OCI-LY3 (cell line): ENCODE data around the gene PRR30.

Source experiments
- H2AFZ ChIP-seq: fragments of 200-600, 300-600 bp; shearing (Covaris generic); 2 replicates; pipeline ENCODE4 v1.6.0; 2014; ENCODE audit warnings: antibody characterized with exemption, low read depth, low read length
- H3K27ac ChIP-seq: fragments of 200-600, 300-600 bp; sonication (generic); 2 replicates; pipeline ENCODE4 v1.5.1; 2014; ENCODE audit warnings: mild to moderate bottlenecking, low read length, moderate library complexity, mixed read lengths
- H3K27me3 ChIP-seq: fragments of 200-600, 300-600 bp; sonication (generic); 2 replicates; pipeline ENCODE4 v1.6.1; 2014; ENCODE audit warnings: low read depth, low read length, mixed read lengths
- H3K36me3 ChIP-seq: fragments of 200-600, 300-600 bp; sonication (generic); replicated peaks from 2 replicates; pipeline ENCODE3; 2014; ENCODE audit warnings: low read depth, low read length, mixed read lengths
- H3K4me1 ChIP-seq: fragments of 300-600, 200-600 bp; sonication (generic); 2 replicates; pipeline ENCODE4 v1.6.1; 2014; ENCODE audit warnings: low read length, mixed read lengths
- H3K4me2 ChIP-seq: fragments of 200-600, 300-600 bp; sonication (generic); 2 replicates; pipeline ENCODE4 v1.6.1; 2014; ENCODE audit warnings: low read length, mixed read lengths
- H3K4me3 ChIP-seq: fragments of 300-600, 200-600 bp; sonication (generic); 2 replicates; pipeline ENCODE4 v1.5.1; 2014; ENCODE audit warnings: antibody characterized with exemption, mild to moderate bottlenecking, low read length, moderate library complexity
- H3K79me2 ChIP-seq: fragments of 300-600, 200-600 bp; shearing (Covaris generic); 2 replicates; pipeline ENCODE4 v1.6.1; 2014; ENCODE audit warnings: mild to moderate bottlenecking, low read length, mixed read lengths
- H3K9ac ChIP-seq: fragments of 300-600, 200-600 bp; shearing (Covaris generic); 2 replicates; pipeline ENCODE4 v1.6.0; 2014; ENCODE audit warnings: mild to moderate bottlenecking, low read length, moderate library complexity
- H3K9me3 ChIP-seq: fragments of 200-600, 300-600 bp; shearing (Covaris generic); 2 replicates; pipeline ENCODE4 v1.6.1; 2014; ENCODE audit warnings: low read length, mixed read lengths; ENCODE audit not compliant: insufficient read depth
- H4K20me1 ChIP-seq: fragments of 200-600, 300-600 bp; sonication (generic); 2 replicates; pipeline ENCODE4 v1.6.1; 2016; ENCODE audit warnings: low read length, mixed read lengths; ENCODE audit not compliant: insufficient read depth
- CTCF ChIP-seq: fragments of 200-600, 300-600 bp; sonication (generic); IDR thresholded peaks from 2 replicates; pipeline ENCODE4 v1.5.1; 2014; ENCODE audit warnings: antibody characterized with exemption, low read length, low read depth
- EZH2phosphoT487 ChIP-seq: fragments of 200-600 bp; shearing (Covaris generic); IDR thresholded peaks from 2 replicates; pipeline ENCODE4 v1.6.1; 2018; ENCODE audit warnings: antibody characterized with exemption, mixed run types, low read depth

Gene PRR30

GRCh38 chr2:27109083-27109482 is 30.1 kb downstream of the PRR30 start:
- no peak overlapping the region for H3K27ac ChIP-seq
- H3K4me2 ChIP-seq, result no peak overlapping the region
- no peaks in the 10 kb centered on the region for H3K36me3 ChIP-seq
- TF ChIP-seq CTCF (no peak), EZH2phosphoT487 (no peak)
- no peak overlapping the region for H3K4me3 ChIP-seq
- no peak overlapping the region for H2AFZ ChIP-seq
- H3K79me2 ChIP-seq, result no peaks in the 10 kb centered on the region
- H3K9ac ChIP-seq, result no peak overlapping the region
- H4K20me1 ChIP-seq, result no peaks in the 10 kb centered on the region
- H3K9me3 ChIP-seq, result no peaks in the 10 kb centered on the region
- H3K27me3 ChIP-seq, result no peaks in the 10 kb centered on the region
- no peaks in the 10 kb centered on the region for H3K4me1 ChIP-seq

DNA sequence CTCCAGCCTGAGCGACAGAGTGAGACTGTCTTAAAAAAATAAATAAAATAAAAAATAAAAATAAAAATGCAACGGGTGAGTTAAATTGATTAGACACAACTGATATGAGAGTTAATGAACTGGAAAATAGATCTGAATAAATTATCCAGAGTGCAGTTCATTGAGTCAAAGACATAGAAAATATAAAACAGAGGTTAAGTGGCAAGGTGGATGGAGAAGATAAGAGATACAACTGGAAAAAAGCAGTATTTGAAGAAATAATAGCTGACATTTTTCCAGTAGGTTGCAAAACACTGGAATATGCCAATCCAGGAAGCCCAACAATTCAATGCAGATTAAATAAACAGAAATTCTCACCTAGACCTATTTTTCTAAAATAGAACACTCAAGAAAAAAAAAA is 31.0 kb downstream of the PRR30 start:
- Histone ChIP-seq H3K27ac (no peak overlapping the region), H3K4me2 (no peak overlapping the region), H3K9ac (no peak overlapping the region), H3K4me3 (no peak overlapping the region), H3K79me2 (no peaks in the 10 kb centered on the region), H3K27me3 (no peaks in the 10 kb centered on the region), H4K20me1 (no peaks in the 10 kb centered on the region), H3K4me1 (no peaks in the 10 kb centered on the region), H3K9me3 (no peaks in the 10 kb centered on the region), H3K36me3 (no peaks in the 10 kb centered on the region), H2AFZ (no peak overlapping the region)
- no peak for TF ChIP-seq CTCF
- no peak for TF ChIP-seq EZH2phosphoT487

DNA sequence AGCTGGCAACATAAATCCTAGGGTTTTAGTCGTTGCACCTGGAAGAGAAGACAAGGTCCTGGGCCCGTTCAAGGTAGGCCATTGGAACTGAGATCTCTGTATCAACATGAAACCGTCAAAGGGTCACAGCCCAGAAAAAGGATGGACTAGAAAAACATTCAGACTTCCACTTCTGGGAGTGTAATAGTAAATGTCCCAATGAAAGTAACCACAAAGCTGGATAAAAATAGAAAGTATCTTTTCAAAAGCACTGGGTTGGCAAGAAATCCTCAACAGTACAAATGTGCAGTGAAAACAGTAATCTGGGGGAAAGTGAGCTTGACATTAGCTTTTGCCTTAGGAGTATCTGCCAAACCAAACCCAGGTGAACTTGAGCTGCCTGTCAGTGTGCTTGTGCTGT is 33.2 kb downstream of the PRR30 start:
- no peaks in the 10 kb centered on the region for H3K36me3 ChIP-seq
- H3K4me2 ChIP-seq, result no peak overlapping the region

DNA sequence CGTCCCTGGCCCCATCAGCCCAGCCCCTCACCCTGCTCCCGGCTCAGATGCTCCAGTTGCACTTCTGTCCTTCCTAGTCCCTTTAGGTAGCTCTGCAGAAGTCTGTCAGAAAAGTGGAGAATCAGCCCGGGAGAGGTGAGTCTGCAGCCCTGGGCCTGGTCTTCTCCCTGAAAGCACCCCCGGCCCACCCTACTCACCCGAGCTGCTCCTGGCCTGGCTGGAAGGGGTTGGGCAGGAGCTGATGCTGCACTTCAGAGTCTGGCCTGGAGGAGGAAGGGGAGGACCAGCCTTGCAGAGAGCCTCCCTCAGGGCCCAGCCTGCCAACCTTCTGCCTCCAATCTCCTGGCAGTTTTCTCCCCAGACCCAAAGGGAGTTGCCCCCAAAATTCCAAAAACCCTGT is 36.9 kb downstream of the PRR30 start:
- H3K4me2 ChIP-seq, result no peak overlapping the region
- no peak for TF ChIP-seq CTCF
- TF ChIP-seq EZH2phosphoT487, result no peak
- H2AFZ ChIP-seq, result no peak overlapping the region
- no peaks in the 10 kb centered on the region for H3K79me2 ChIP-seq
- no peak overlapping the region for H3K4me3 ChIP-seq
- H3K27ac ChIP-seq, result no peak overlapping the region
- H4K20me1 ChIP-seq, result no peaks in the 10 kb centered on the region
- H3K36me3 ChIP-seq, result no peaks in the 10 kb centered on the region
- no peaks in the 10 kb centered on the region for H3K9me3 ChIP-seq
- H3K27me3 ChIP-seq, result no peaks in the 10 kb centered on the region
- no peaks in the 10 kb centered on the region for H3K4me1 ChIP-seq
- H3K9ac ChIP-seq, result no peak overlapping the region

More for the DNA sequence above, 33.2 kb downstream of the PRR30 start:
- H4K20me1 ChIP-seq, result no peaks in the 10 kb centered on the region
- no peaks in the 10 kb centered on the region for H3K4me1 ChIP-seq
- H3K27me3 ChIP-seq, result no peaks in the 10 kb centered on the region
- H3K27ac ChIP-seq, result no peak overlapping the region
- H2AFZ ChIP-seq, result no peak overlapping the region
- no peak overlapping the region for H3K4me3 ChIP-seq
- no peaks in the 10 kb centered on the region for H3K9me3 ChIP-seq
- no peaks in the 10 kb centered on the region for H3K79me2 ChIP-seq
- no peak for TF ChIP-seq EZH2phosphoT487
- no peak for TF ChIP-seq CTCF
- H3K9ac ChIP-seq, result no peak overlapping the region
